Sigmoid colon (tissue), 7 donors: ENCODE data around the gene NEK6. TPM values are rescaled to one million over a fixed set of nuclear protein-coding genes. Genes with fewer than 3 reads are reported as not detected.

Experiments
- DNase-seq: peaks from one replicate; pipeline ENCODE4 v3.0.0-alpha.2; 2019
- H3K27ac ChIP-seq, 4 donors: fragments of 200-600 bp; sonication (generic); one replicate each; pipeline ENCODE4 v1.5.1; 2016 to 2019; ENCODE audit warnings: mild to moderate bottlenecking in 1 of 4
- H3K27me3 ChIP-seq, 3 donors: fragments of 200-600 bp; sonication (generic); one replicate each; pipeline ENCODE4 v1.5.1; 2019; ENCODE audit warnings: mild to moderate bottlenecking in 1 of 3
- H3K36me3 ChIP-seq, 4 donors: fragments of 200-600 bp; sonication (generic); one replicate each; pipeline ENCODE4 v1.5.1; 2016 to 2019
- H3K4me1 ChIP-seq, 4 donors: fragments of 200-600 bp; sonication (generic); one replicate each; pipeline ENCODE4 v1.5.1; 2017 to 2019
- H3K4me3 ChIP-seq, 4 donors: fragments of 200-600 bp; sonication (generic); one replicate each; pipeline ENCODE4 v1.5.1; 2017 to 2019; ENCODE audit warnings: mild to moderate bottlenecking in 2 of 4, moderate library complexity in 1 of 4
- H3K9me3 ChIP-seq, 4 donors: fragments of 200-600 bp in 3 of 4; sonication (generic) in 3 of 4; one replicate each; pipeline versions ENCODE4 v1.5.1 to v1.6.1; 2013 to 2019
- CTCF ChIP-seq, 4 experiments: fragments of 450-650 bp in 3 of 4; fragments of 200-600 bp in 1 of 4; IDR thresholded peaks; one replicate each; pipeline ENCODE4 v1.5.1; 2016 to 2019; ENCODE audit warnings: antibody characterized with exemption in 4 of 4, mild to moderate bottlenecking in 3 of 4, moderate library complexity in 2 of 4
- EP300 ChIP-seq, 4 donors: sonication (generic); formaldehyde crosslinking; IDR thresholded peaks; one replicate each; pipeline ENCODE4 v1.6.1; 2017; ENCODE audit warnings: antibody characterized with exemption in 4 of 4
- POLR2A ChIP-seq, 2 donors: fragments of 450-650 bp; IDR thresholded peaks; one replicate each; pipeline ENCODE4 v1.6.1; 2016; ENCODE audit warnings: antibody characterized with exemption in 2 of 2, mild to moderate bottlenecking in 2 of 2, moderate library complexity in 2 of 2
- POLR2AphosphoS5 ChIP-seq, 4 donors: sonication (generic); formaldehyde crosslinking; IDR thresholded peaks; one replicate each; pipeline ENCODE4 v1.6.1; 2017; ENCODE audit warnings: antibody characterized with exemption in 4 of 4
- WGBS, 2 donors: extraction: QIAGEN DNeasy Blood & Tissue Kit; methylation state at CpG; one replicate each; pipeline ENCODE4 v1.1.7; 2013; 5-methylcytosine and 5-hydroxymethylcytosine counted together
- intact Hi-C: fragments of 100-400 bp; cut with DNase I; formaldehyde crosslinking; loops from one replicate; pipeline ENCODE4 v1.15.1; 2023
- polyA plus RNA-seq, 3 donors: library from polyadenylated mRNA; stranded (reverse); fragments of 200-250 nt; gene quantifications; one replicate each; pipeline ENCODE4 v1.2.3, GENCODE V29; 2013
- total RNA-seq, 4 donors: library from RNA; depleted of rRNA; stranded (reverse); fragments of >200 nt; gene quantifications; one replicate each; pipeline ENCODE4 v1.1.0, GENCODE V29; 2016
- donor health status: healthy with polysubstance abuse.
- donor health status: Bipolar disorder and iron deficiency.
- donor health status: healthy.

The NEK6 gene
- total and polyA plus RNA-seq, 7 donors: 8.2 to 36.2 (median 18.7) TPM

- H3K36me3 ChIP-seq: peaks cover 0 to 67% (median 45%) of the 10 kb centered on the region in 4 donors
- H3K4me1 ChIP-seq: peaks cover 0 to 21% (median 16%) of the 10 kb centered on the region in 4 donors
- no peaks in the 10 kb centered on the region for H3K9me3 ChIP-seq
- 90% methylated on average over 34 of the region's 34 CpGs for WGBS, 2 donors
- H3K27me3 ChIP-seq: no peaks in the 10 kb centered on the region
- intact Hi-C loops: no loop called here
- TF ChIP-seq POLR2A (IDR thresholded peaks at IDR 0.05) (no peak), EP300 (IDR thresholded peaks at IDR 0.05) (no peak), CTCF (IDR thresholded peaks at IDR 0.05) (no peak), POLR2AphosphoS5 (IDR thresholded peaks at IDR 0.05) (no peak)
- no peak overlapping the region for H3K4me3 ChIP-seq
- DNase-seq: peak; percentile 60
- no peak overlapping the region for H3K27ac ChIP-seq
These were observed 88.8 kb downstream of the NEK6 start for GRCh38 chr9:124346347-124347163.

- 92 to 93% methylated on average over 26 of the region's 26 CpGs for WGBS, 2 donors
- intact Hi-C loops: no loop called here
- peaks cover 0 to 75% (median 50%) of the 10 kb centered on the region in 4 donors for H3K36me3 ChIP-seq
These were observed 89.6 kb downstream of the NEK6 start for GRCh38 chr9:124347206-124347967.

GRCh38 chr9:124347968-124348358 lies 90.2 kb downstream of the NEK6 start:
- WGBS, 2 donors: 91 to 93% methylated on average over 8 of the region's 8 CpGs
- no peak overlapping the region for H3K4me3 ChIP-seq
- H3K27me3 ChIP-seq: no peaks in the 10 kb centered on the region
- DNase-seq: peak; percentile 61
- peaks cover 0 to 9% (median 8%) of the 10 kb centered on the region in 4 donors for H3K4me1 ChIP-seq
- no peaks in the 10 kb centered on the region for H3K9me3 ChIP-seq
- intact Hi-C loops: no loop called here
- TF ChIP-seq EP300 (IDR thresholded peaks at IDR 0.05): no peak
- H3K36me3 ChIP-seq: peaks cover 4 to 81% (median 55%) of the 10 kb centered on the region in 4 donors
- H3K27ac ChIP-seq: no peak overlapping the region

More at GRCh38 chr9:124347206-124347967, 89.6 kb downstream of the NEK6 start:
- no peak overlapping the region for H3K4me3 ChIP-seq
- H3K4me1 ChIP-seq: peaks cover 0 to 14% (median 12%) of the 10 kb centered on the region in 4 donors
- H3K27ac ChIP-seq: no peak overlapping the region
- no peaks in the 10 kb centered on the region for H3K27me3 ChIP-seq
- peak; percentile 49 for DNase-seq
- TF ChIP-seq POLR2A (IDR thresholded peaks at IDR 0.05): no peak
- no peak for TF ChIP-seq CTCF (IDR thresholded peaks at IDR 0.05)
- TF ChIP-seq EP300 (IDR thresholded peaks at IDR 0.05): no peak
- TF ChIP-seq POLR2AphosphoS5 (IDR thresholded peaks at IDR 0.05): no peak
- H3K9me3 ChIP-seq: no peaks in the 10 kb centered on the region

- TF ChIP-seq POLR2AphosphoS5 (IDR thresholded peaks at IDR 0.05) (no peak), POLR2A (IDR thresholded peaks at IDR 0.05) (no peak)
- intact Hi-C loops: no loop called here
- Histone ChIP-seq H3K4me3 (no peak overlapping the region), H3K27me3 (no peaks in the 10 kb centered on the region), H3K4me1 (peaks cover 0 to 5% (median 4%) of the 10 kb centered on the region in 4 donors), H3K9me3 (no peaks in the 10 kb centered on the region), H3K36me3 (peaks cover 4 to 85% (median 59%) of the 10 kb centered on the region in 4 donors), H3K27ac (no peak overlapping the region)
- peak; percentile 27 for DNase-seq
- 93 to 96% methylated on average over 3 of the region's 3 CpGs for WGBS, 2 donors
These were observed 90.6 kb downstream of the NEK6 start for GRCh38 chr9:124348363-124348762.

- intact Hi-C loops: no loop called here
- H3K36me3 ChIP-seq: peaks cover 4 to 89% (median 63%) of the 10 kb centered on the region in 4 donors
- 91 to 94% methylated on average over 12 of the region's 12 CpGs for WGBS, 2 donors
- H3K27ac ChIP-seq: no peak overlapping the region
- TF ChIP-seq POLR2A (IDR thresholded peaks at IDR 0.05) (no peak), EP300 (IDR thresholded peaks at IDR 0.05) (no peak), POLR2AphosphoS5 (IDR thresholded peaks at IDR 0.05) (no peak), CTCF (IDR thresholded peaks at IDR 0.05) (no peak)
- H3K4me1 ChIP-seq: peaks cover 0 to under 1% (median 0%) of the 10 kb centered on the region in 4 donors
- H3K27me3 ChIP-seq: no peaks in the 10 kb centered on the region
- H3K9me3 ChIP-seq: no peaks in the 10 kb centered on the region
- H3K4me3 ChIP-seq: no peak overlapping the region
- DNase-seq: peak; percentile 49
These were observed 91.1 kb downstream of the NEK6 start for GRCh38 chr9:124348831-124349230.
